GM18517 (cell line): ENCODE measurements around the gene MRGPRX3.

Source experiments
- ATAC-seq: cut with Tn5 transposase; IDR thresholded peaks from one replicate; pipeline ENCODE4 v1.9.1; 2021; ENCODE audit warnings: mild to moderate bottlenecking, moderate library complexity; ENCODE audit not compliant: unreplicated experiment

MRGPRX3 gene

DNA sequence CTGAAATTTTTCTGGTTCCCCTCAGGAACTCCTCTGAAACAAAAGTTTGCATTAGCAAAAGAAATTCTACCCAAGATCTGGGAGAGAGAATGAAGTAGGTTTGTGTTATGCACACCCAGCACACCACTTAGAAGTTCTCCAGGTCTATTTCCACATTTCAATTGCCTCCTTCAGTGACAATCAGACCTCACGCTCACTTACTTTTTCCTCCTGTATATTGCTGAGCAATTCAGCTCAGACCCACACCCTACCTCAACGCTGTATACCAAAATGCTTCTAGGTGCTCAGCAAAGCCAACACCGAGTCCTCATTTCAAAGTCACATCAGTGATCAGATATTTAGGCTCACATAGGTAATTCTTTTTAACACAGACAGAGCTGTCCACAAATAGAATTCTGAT lies 19.2 kb downstream of the MRGPRX3 start:
- ATAC-seq, result no peak

DNA sequence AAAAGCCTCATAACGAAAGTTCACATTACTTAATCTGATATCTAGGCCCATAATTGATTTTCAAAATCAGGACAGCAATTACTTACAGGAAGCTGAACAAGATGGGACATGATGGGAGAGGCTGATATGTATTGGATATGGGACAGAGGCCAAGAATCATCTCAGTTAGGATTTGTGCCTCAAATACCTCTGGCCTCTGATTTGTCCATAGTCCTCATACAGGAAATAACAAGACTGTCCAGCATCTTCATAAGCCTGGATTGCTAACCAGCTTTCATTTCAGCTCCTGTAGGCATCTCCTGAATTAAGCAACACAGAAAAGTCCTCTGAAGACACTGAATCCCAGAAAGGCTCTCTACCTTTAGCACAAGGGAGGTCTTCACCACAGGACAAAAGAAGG lies 36.0 kb downstream of the MRGPRX3 start:
- no peak for ATAC-seq

DNA sequence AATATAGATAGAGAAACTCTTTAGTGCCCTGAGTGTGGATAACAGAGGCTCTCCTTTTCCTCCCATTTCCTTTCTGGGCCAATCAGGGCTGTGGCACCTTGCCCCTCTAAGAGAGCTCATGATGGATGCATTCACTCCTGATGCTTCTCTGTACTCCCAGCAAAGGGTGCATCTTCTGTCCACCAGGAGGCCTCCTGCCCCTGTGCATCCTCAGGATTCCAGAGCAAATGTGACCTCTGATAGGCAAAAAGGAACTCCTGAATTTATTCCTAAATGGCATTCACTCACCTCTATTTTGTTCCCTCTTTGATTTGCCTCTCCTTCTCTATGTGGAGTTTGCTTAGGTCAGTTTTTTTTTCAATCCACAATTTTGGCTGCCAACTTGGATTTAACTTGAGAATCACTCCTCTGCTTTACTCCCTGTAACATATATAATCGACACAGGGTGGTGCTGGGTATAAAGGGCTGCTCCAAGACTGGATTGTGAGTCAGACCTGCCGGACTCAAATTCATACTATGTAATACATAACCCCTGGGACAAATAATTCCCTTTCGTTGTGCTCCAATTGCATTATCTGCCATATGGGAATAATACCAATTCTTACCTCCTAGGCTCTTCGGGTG lies 39.1 kb downstream of the MRGPRX3 start:
- ATAC-seq, result no peak

DNA sequence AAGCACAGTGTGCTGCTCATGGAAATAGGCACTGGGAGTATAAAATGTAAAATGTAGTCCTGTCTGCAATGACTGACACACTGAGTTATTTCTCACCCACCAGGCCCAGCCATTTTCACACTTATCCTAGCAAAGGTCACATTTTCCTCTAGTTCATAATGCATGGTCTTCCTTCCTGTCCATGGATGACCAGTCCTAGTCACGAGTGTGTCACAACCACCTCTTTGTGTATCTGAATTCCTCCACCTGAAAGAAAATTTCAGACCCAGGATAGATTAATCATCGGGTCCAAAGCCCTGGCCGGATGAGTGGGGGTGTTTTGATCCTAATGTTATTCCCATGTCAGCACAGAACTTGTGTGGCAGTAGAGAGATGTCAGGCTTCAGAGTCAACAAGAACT lies 40.3 kb downstream of the MRGPRX3 start, which contains the start of gene MRGPRX4:
Gene MRGPRX4 (plus strand): TSS at position 172 of the 400 bp plus-strand sequence. CDS start 420 bp downstream, outside the sequence.
- no peak for ATAC-seq

DNA sequence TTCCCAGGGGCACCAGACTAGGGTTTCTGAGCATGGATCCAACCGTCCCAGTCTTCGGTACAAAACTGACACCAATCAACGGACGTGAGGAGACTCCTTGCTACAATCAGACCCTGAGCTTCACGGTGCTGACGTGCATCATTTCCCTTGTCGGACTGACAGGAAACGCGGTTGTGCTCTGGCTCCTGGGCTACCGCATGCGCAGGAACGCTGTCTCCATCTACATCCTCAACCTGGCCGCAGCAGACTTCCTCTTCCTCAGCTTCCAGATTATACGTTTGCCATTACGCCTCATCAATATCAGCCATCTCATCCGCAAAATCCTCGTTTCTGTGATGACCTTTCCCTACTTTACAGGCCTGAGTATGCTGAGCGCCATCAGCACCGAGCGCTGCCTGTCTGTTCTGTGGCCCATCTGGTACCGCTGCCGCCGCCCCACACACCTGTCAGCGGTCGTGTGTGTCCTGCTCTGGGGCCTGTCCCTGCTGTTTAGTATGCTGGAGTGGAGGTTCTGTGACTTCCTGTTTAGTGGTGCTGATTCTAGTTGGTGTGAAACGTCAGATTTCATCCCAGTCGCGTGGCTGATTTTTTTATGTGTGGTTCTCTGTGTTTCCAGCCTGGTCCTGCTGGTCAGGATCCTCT lies 41.0 kb downstream of the MRGPRX3 start:
- no peak for ATAC-seq
